Pancreas (tissue), 10 donors: ENCODE results near the gene PTH2. TPM values are rescaled to one million over a fixed set of nuclear protein-coding genes. Genes with fewer than 3 reads are reported as not detected.

Experiments
- ATAC-seq, 4 donors: fragments of 200-7000 bp; cut with Tn5 transposase; one replicate each; pipeline versions ENCODE4 v1.8.0 to v1.9.1; 2020; ENCODE audit warnings: mild to moderate bottlenecking in 4 of 4, moderate library complexity in 4 of 4
- DNase-seq, 6 donors: peaks; one replicate each; pipeline ENCODE4 v3.0.0-alpha.2; 2020
- FAIRE-seq: peaks from 2 replicates; lab custom pipeline; 2012; peaks lifted over from hg19 to GRCh38; lab: Jason Lieb, UNC
- H3K27ac ChIP-seq, 4 donors: fragments of 200-600 bp; sonication (generic); 1 replicate in 3 of 4; 2 replicates in 1 of 4; pipeline versions ENCODE4 v1.5.0 to v1.8.0; 2020
- H3K27me3 ChIP-seq, 4 donors: fragments of 200-600 bp; one replicate each; pipeline ENCODE4 v1.8.0; 2021
- H3K36me3 ChIP-seq, 3 donors: fragments of 200-600 bp; sonication (generic) in 1 of 3; one replicate each; pipeline versions ENCODE4 v1.5.0 to v1.8.0; 2020 to 2021
- H3K4me1 ChIP-seq, 3 donors: fragments of 200-600 bp; one replicate each; pipeline ENCODE4 v1.8.0; 2021
- H3K4me3 ChIP-seq, 4 donors: fragments of 200-600 bp; sonication (generic) in 2 of 4; one replicate each; pipeline versions ENCODE4 v1.5.0 to v1.8.0; 2020 to 2021
- H3K9me3 ChIP-seq, 4 donors: fragments of 200-600 bp; one replicate each; pipeline ENCODE4 v1.8.0; 2021
- CTCF ChIP-seq, 4 donors: fragments of 200-600 bp; sonication (generic) in 3 of 4; IDR thresholded peaks; one replicate each; pipeline versions ENCODE4 v1.5.0 to v1.8.0; 2021; ENCODE audit warnings: antibody characterized with exemption in 4 of 4
- WGBS, 2 donors: extraction: QIAGEN DNeasy Blood & Tissue Kit; methylation state at CpG; one replicate each; pipeline ENCODE4 v1.1.7; 2013; 5-methylcytosine and 5-hydroxymethylcytosine counted together
- intact Hi-C, 3 donors: fragments of 100-400 bp; cut with DNase I; formaldehyde crosslinking; loops; one replicate each; pipeline versions ENCODE4 v1.11.1 to v1.14.2; 2022
- polyA plus RNA-seq, 2 donors: library from polyadenylated mRNA; stranded (reverse); fragments of 200-250 nt; gene quantifications; one replicate each; pipeline ENCODE4 v1.2.3, GENCODE V29; 2013
- total RNA-seq, 6 donors: library from RNA; stranded (reverse); fragmentation: NEBNext Ultra II Directional in 4 of 6; extraction: Animal tissue kit (Norgen Biotek cat#: 25700) in 4 of 6; gene quantifications; one replicate each; pipeline versions ENCODE4 v1.2.1 to v1.2.4, GENCODE V29; 2021 to 2023
- donor health status: healthy with polysubstance abuse.
- donor health status: DM: no; HTN: no; CAD: no; lungs with moderate emphysema.
- donor health status: DM: no; HTN: no; CAD: no.
- donor health status: control.
- donor health status: control.
- donor health status: Bipolar disorder and iron deficiency.
- donor health status: DM: yes; HTN: yes; CAD: no.
- donor health status: DM: no; HTN: no; CAD: no.
- donor health status: DM: no; HTN: no; CAD: no.
- donor health status: DM: yes; HTN: yes; CAD: no.

PTH2 gene
- total and polyA plus RNA-seq, 8 donors = not detected

GRCh38 chr19:49411681-49412326, 11.4 kb downstream of the PTH2 start:
- no peak overlapping the region for H3K27ac ChIP-seq
- H3K4me3 ChIP-seq = no peak overlapping the region
- TF ChIP-seq CTCF (IDR thresholded peaks at IDR 0.05) = no peak
- ATAC-seq (no peak), FAIRE-seq (no peak), DNase-seq (no peak)
- WGBS, 2 donors = 69 to 77% methylated on average over 3 of the region's 3 CpGs
- intact Hi-C loops = no loop called here
- H3K36me3 ChIP-seq = no peaks in the 10 kb centered on the region
- no peaks in the 10 kb centered on the region for H3K4me1 ChIP-seq
- H3K9me3 ChIP-seq = no peaks in the 10 kb centered on the region
- H3K27me3 ChIP-seq = no peaks in the 10 kb centered on the region

GRCh38 chr19:49409441-49410029, 13.7 kb downstream of the PTH2 start:
- Histone ChIP-seq H3K4me1 (no peaks in the 10 kb centered on the region), H3K9me3 (no peaks in the 10 kb centered on the region), H3K4me3 (no peak overlapping the region), H3K27me3 (no peaks in the 10 kb centered on the region), H3K27ac (no peak overlapping the region), H3K36me3 (no peaks in the 10 kb centered on the region)
- intact Hi-C loops = no loop called here
- DNase-seq = no peak
- no peak for TF ChIP-seq CTCF (IDR thresholded peaks at IDR 0.05)
- FAIRE-seq = no peak
- ATAC-seq = peak in 2 of 4 donors; percentile 33 to 43
- 76 to 77% methylated on average over 5 of the region's 5 CpGs for WGBS, 2 donors

- no peak overlapping the region for H3K27ac ChIP-seq
- no peaks in the 10 kb centered on the region for H3K27me3 ChIP-seq
- 76 to 86% methylated on average over 7 to 8 of the region's 8 CpGs for WGBS, 2 donors
- H3K9me3 ChIP-seq = no peaks in the 10 kb centered on the region
- TF ChIP-seq CTCF (IDR thresholded peaks at IDR 0.05) = no peak
- H3K36me3 ChIP-seq = no peaks in the 10 kb centered on the region
- intact Hi-C loops = no loop called here
- FAIRE-seq (no peak), DNase-seq (no peak), ATAC-seq (no peak)
- H3K4me3 ChIP-seq = no peak overlapping the region
- no peaks in the 10 kb centered on the region for H3K4me1 ChIP-seq
Measured at GRCh38 chr19:49408816-49409440, 14.3 kb downstream of the PTH2 start.

- Histone ChIP-seq H3K36me3 (no peaks in the 10 kb centered on the region), H3K9me3 (no peaks in the 10 kb centered on the region), H3K4me3 (no peak overlapping the region), H3K4me1 (no peaks in the 10 kb centered on the region), H3K27me3 (no peaks in the 10 kb centered on the region), H3K27ac (no peak overlapping the region)
- DNase-seq (no peak), FAIRE-seq (no peak), ATAC-seq (no peak)
- intact Hi-C loops = no loop called here
- 78 to 80% methylated on average over 12 to 16 of the region's 16 CpGs for WGBS, 2 donors
- TF ChIP-seq CTCF (IDR thresholded peaks at IDR 0.05) = no peak
Measured at GRCh38 chr19:49407482-49408015, 15.7 kb downstream of the PTH2 start.
